Measurements from ENCODE around the gene ARMC9. TPM values are rescaled to one million over a fixed set of nuclear protein-coding genes. Genes with fewer than 3 reads are reported as not detected.

The ARMC9 gene
- total and polyA plus RNA-seq, 3 donors from 2014 or later: 35.0 to 49.7 (median 47.5) TPM

DNA sequence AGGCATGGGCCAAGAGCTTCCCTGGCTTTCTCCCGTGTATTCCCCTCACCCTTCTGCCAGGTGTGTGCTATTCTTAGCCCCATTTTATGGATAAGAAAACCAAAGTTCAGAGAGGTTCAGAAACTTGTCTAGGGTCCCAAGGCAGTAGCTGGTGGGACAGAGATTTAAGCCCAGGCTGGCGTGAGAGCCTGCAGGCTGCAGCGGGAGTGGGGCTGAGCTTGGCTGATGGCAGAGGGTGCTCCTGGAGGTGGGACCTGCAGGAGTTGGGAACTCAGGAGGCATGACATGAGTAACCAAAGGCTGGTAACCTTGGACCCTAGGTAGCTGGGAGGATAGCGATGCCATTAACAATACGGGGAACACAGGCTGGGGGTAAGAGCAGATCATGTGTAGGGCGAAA lies 109.8 kb downstream of the ARMC9 start:
- no peak overlapping the region for H3K27ac ChIP-seq
- H3K9me3 ChIP-seq: no peaks in the 10 kb centered on the region
- no peaks in the 10 kb centered on the region for H3K36me3 ChIP-seq (ENCODE audit: low read depth, missing control alignments)
- H3K4me3 ChIP-seq: no peak overlapping the region
- TF ChIP-seq POLR2A (IDR thresholded peaks at IDR 0.05): no peak
- TF ChIP-seq, protein P1, sequence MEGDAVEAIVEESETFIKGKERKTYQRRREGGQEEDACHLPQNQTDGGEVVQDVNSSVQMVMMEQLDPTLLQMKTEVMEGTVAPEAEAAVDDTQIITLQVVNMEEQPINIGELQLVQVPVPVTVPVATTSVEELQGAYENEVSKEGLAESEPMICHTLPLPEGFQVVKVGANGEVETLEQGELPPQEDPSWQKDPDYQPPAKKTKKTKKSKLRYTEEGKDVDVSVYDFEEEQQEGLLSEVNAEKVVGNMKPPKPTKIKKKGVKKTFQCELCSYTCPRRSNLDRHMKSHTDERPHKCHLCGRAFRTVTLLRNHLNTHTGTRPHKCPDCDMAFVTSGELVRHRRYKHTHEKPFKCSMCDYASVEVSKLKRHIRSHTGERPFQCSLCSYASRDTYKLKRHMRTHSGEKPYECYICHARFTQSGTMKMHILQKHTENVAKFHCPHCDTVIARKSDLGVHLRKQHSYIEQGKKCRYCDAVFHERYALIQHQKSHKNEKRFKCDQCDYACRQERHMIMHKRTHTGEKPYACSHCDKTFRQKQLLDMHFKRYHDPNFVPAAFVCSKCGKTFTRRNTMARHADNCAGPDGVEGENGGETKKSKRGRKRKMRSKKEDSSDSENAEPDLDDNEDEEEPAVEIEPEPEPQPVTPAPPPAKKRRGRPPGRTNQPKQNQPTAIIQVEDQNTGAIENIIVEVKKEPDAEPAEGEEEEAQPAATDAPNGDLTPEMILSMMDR (IDR thresholded peaks at IDR 0.05): no peak
- no peak for DNase-seq
- no peaks in the 10 kb centered on the region for H3K4me1 ChIP-seq
- intact Hi-C loops (cut with DNase I; ENCODE audit: low total_unique reads): no loop called here
- 92 to 98% methylated on average over 5 to 6 of the region's 6 CpGs for WGBS, 2 donors
- no peaks in the 10 kb centered on the region for H3K27me3 ChIP-seq

DNA sequence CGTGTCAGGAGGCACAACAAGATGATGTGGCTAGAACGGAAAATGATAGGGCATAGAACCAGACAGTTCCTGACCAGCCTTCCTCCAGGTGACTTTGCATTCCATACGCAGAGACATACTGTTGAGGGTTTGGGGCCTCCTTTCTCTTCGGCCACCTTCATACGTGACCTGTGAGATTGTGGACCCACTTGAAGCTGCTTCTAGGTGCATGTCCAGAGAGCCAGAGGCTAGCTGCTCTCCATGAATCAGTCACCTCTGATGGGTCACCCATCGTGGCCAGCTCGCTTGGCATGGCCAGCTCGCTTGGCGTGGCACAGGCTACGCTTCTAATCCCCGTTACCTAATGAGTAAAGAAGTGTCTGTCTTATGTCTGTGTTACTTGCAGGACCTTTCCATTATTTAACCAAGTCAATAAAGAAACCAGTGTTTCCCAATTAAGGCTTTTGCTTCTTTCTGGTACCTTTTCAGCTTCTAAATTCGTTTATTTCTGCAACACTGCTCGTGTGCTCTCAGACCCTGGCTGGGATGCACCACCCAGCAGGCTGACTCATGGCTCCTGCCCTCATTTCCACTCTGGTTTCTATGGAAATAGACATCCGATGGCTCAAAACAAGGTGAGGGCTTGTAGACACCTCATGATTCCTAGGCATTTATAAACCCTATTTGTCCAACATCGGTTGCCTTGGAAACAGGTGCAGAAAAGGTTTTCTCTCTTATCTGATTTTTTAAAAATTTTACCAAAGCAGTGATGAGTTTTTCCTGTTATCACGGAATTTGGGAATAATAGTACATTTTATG lies 110.4 kb downstream of the ARMC9 start:
- no peak overlapping the region for H3K27ac ChIP-seq
- no peak for DNase-seq
- no peaks in the 10 kb centered on the region for H3K4me1 ChIP-seq
- no peaks in the 10 kb centered on the region for H3K36me3 ChIP-seq (ENCODE audit: low read depth, missing control alignments)
- 92 to 93% methylated on average over 14 to 16 of the region's 16 CpGs for WGBS, 2 donors
- TF ChIP-seq, protein P1 (IDR thresholded peaks at IDR 0.05): no peak
- TF ChIP-seq POLR2A (IDR thresholded peaks at IDR 0.05): no peak
- H3K4me3 ChIP-seq: no peak overlapping the region
- intact Hi-C loops (cut with DNase I; ENCODE audit: low total_unique reads): no loop called here
- H3K27me3 ChIP-seq: no peaks in the 10 kb centered on the region
- no peaks in the 10 kb centered on the region for H3K9me3 ChIP-seq

DNA sequence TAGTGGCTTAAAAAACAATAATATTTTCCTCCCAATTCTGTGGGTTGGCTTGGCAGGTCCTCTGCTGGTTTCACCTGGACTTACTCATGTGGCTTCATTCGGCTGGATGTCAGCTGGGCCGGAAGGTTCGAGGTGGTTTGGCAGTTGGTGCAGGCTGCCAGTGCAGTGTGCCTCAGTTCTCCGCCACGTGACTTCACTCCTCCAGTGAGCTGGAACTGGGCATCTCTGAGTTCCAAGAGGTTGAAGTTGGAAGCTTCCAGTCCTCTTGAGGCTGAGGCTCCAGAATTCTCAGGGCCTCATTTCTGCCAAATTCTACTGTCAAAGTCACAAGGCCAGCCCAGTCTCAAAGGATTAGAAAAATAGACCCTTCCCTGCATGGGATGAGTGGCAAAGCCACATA lies 113.6 kb downstream of the ARMC9 start:
- H3K4me3 ChIP-seq: no peak overlapping the region
- H3K27ac ChIP-seq: no peak overlapping the region
- no peak for DNase-seq
- no peak for TF ChIP-seq POLR2A (IDR thresholded peaks at IDR 0.05)
- TF ChIP-seq, protein P1 (IDR thresholded peaks at IDR 0.05): no peak
- H3K27me3 ChIP-seq: no peaks in the 10 kb centered on the region
- no peaks in the 10 kb centered on the region for H3K4me1 ChIP-seq
- intact Hi-C loops (cut with DNase I; ENCODE audit: low total_unique reads): no loop called here
- 92 to 97% methylated on average over 5 of the region's 5 CpGs for WGBS, 2 donors
- no peaks in the 10 kb centered on the region for H3K9me3 ChIP-seq
- no peaks in the 10 kb centered on the region for H3K36me3 ChIP-seq (ENCODE audit: low read depth, missing control alignments)

DNA sequence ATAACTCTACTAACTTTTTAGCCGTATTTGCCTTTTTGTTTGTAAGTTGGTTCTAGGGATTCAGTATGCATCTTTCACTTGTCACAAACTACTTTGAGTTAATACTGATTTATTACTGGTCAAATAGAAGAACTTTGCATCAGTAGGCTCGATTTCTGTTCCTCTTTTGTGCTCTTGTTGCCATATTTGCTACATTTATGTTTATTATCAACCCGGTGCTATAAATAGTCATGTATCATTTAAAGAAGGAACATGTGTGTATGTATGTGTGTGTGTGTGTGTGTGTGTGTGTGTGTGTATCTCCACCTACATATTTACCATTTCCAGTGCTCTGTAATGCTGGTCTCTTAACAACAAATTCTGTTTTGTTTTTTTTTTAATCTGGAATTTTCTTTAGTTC lies 117.5 kb downstream of the ARMC9 start:
- Histone ChIP-seq H3K4me1 (peaks cover 4% of the 10 kb centered on the region), H3K36me3 (ENCODE audit: low read depth, missing control alignments) (no peaks in the 10 kb centered on the region)

More for the DNA sequence above, 117.5 kb downstream of the ARMC9 start:
- intact Hi-C loops (cut with DNase I; ENCODE audit: low total_unique reads): no loop called here
- TF ChIP-seq, protein P1 (IDR thresholded peaks at IDR 0.05): no peak
- no peak for TF ChIP-seq POLR2A (IDR thresholded peaks at IDR 0.05)
- DNase-seq: no peak
- no peak overlapping the region for H3K4me3 ChIP-seq
- no peaks in the 10 kb centered on the region for H3K27me3 ChIP-seq
- H3K27ac ChIP-seq: no peak overlapping the region
- 87 to 90% methylated on average over 3 of the region's 3 CpGs for WGBS, 2 donors
- no peaks in the 10 kb centered on the region for H3K9me3 ChIP-seq

All from testis (tissue), 3 donors.